Fibroblast of the aortic adventitia (primary cell): ENCODE measurements around the gene SLC2A1. TPM values are rescaled to one million over a fixed set of nuclear protein-coding genes. Genes with fewer than 3 reads are reported as not detected.

Experiments
- DNase-seq: peaks from one replicate; pipeline ENCODE4 v3.0.0-alpha.2; 2010; ENCODE audit warnings: low read depth
- H3K4me3 ChIP-seq: 2 replicates; pipeline ENCODE4 v1.5.1; 2011; ENCODE audit warnings: low read depth, mild to moderate bottlenecking, control low read depth, low read length, moderate library complexity
- CTCF ChIP-seq: IDR thresholded peaks from 2 replicates; pipeline ENCODE4 v1.5.1; 2011; ENCODE audit warnings: mild to moderate bottlenecking, low read length, control low read depth, inconsistent platforms; ENCODE audit not compliant: insufficient read depth
- total RNA-seq: library from RNA; depleted of rRNA; stranded (reverse); fragments of >200 nt; gene quantifications from 2 replicates; pipeline ENCODE4 v1.2.3, GENCODE V29; 2012; ENCODE audit warnings: low replicate concordance

Gene SLC2A1
- total RNA-seq, 1 donor: 16.3 TPM

DNA sequence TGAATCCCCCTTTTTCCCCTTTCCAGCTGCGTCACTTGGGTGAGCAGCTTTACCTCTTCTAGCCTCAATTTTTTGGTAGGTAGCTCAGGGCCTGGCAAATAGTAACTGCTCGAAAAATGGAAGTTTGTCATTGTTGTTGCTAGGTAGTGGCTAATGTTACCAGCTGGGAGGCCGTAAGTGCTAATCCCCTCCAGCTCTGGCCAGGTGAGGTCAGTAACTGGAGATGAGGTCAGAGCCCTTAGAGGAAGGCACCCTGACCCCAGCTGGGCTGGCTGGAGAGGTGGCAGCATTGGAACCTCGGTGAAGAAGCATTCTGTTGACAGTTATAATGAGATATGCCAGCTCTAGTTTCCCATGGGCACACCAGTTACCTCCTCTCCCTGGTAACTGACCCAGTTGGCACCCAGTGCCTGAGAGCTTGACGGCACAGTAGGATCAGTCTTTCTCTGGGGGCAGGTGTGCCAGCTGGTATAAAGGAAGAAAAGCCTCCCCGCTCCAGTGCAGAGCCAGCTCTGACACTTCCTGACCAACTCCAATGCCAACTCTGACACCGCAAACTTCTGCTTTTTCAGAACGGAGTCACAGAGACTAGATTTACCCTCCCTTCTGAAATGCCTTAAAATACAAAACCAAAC, 35.0 kb upstream of the SLC2A1 start:
- no peak for DNase-seq
- H3K4me3 ChIP-seq: no peak overlapping the region
- TF ChIP-seq CTCF: no peak

DNA sequence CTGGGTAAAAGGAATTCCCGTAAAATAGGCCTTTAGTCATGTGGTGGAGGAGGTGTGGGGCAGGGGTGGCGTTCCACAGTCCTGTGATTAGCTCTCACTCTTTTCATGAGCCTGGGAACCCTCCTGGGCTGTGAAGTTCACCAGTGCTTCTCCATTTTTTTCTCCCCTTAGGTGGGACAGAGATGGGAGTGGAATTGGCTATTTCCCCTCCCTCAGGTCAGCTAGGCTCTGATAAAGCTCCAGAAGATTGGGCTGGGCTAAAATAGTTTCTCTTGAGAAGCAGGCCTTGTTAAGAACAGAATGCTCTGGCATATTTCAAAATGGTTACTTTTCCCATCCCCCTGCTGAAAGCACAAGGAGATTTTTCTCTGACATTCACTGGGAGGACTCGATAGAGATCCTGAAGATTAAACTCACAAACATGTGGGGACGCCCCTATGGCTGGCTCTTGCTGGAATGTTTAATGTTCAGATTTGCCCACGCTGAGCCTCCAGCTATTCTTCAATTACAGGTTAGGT, 33.4 kb upstream of the SLC2A1 start:
- H3K4me3 ChIP-seq: no peak overlapping the region
- no peak for DNase-seq
- TF ChIP-seq CTCF: no peak

DNA sequence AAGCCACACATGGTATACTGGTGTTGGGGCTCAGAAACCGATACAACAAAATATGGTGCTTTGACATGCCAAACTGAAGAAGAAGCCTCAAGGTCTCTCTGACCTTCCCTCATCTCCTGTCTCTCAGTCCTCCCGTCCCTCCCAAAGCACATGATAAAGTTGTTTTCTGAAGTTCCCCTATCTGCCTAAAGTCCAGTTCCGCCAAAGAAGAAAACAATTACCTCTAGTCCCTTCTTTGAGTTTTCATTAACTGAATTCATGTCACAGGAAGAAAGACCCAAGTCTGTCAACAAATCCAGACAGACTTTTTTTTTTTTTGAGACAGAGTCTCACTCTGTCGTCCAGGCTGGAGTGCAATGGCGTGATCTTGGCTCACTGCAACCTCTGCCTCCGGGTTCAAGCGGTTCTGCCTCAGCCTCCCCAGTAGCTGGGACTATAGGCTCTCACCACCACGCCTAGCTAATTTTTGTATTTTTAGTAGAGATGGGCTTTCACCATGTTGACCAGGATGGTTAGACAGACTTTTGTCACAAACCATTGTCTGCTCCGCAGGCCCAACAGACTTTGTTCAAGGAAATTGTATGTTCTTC, 32.2 kb upstream of the SLC2A1 start:
- DNase-seq: no peak
- TF ChIP-seq CTCF: no peak
- no peak overlapping the region for H3K4me3 ChIP-seq

GRCh38 chr1:42983693-42984092, 25.0 kb upstream of the SLC2A1 start:
- DNase-seq: no peak
- no peak for TF ChIP-seq CTCF
- no peak overlapping the region for H3K4me3 ChIP-seq

DNA sequence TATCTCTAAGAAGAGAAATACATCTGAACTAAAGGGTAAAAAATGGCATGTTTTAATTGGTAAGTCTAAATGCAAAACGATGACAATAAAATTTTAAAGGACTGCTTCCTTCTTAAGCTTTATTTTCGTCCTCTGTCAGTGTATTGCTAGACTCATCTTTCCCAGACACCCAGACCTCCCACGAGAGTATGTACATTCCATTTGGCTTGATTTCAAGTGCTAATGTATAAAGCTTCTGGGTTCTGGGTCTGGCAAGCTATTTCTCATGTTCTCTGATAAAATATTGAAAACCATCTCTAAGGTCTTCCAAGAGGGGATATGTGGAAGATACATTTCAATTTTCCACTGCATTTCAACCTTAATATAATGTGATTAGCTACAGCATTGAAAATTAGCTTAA, 24.6 kb upstream of the SLC2A1 start:
- no peak for TF ChIP-seq CTCF
- DNase-seq: no peak

GRCh38 chr1:42982641-42983040, 24.0 kb upstream of the SLC2A1 start:
- H3K4me3 ChIP-seq: no peak overlapping the region
- TF ChIP-seq CTCF: no peak
- DNase-seq: no peak

More for the DNA sequence above, 24.6 kb upstream of the SLC2A1 start:
- no peak overlapping the region for H3K4me3 ChIP-seq
